Large intestine (tissue), 3 donors: ENCODE data around the gene FAM240A. TPM values are rescaled to one million over a fixed set of nuclear protein-coding genes. Genes with fewer than 3 reads are reported as not detected.

Experiments
- DNase-seq, 2 donors: peaks; one replicate each; pipeline versions ENCODE4 v3.0.0 to v3.0.0-alpha.2; 2013
- H3K27ac ChIP-seq: one replicate; pipeline ENCODE4 v1.5.1; 2013; ENCODE audit warnings: low read length
- H3K27me3 ChIP-seq: 2 replicates; pipeline ENCODE4 v1.6.1; 2013; ENCODE audit warnings: low read length; ENCODE audit not compliant: control insufficient read depth, insufficient read depth
- H3K36me3 ChIP-seq: 2 replicates; pipeline ENCODE4 v1.6.1; 2013; ENCODE audit warnings: low read length; ENCODE audit not compliant: control insufficient read depth, insufficient read depth
- H3K4me1 ChIP-seq: one replicate; pipeline ENCODE4 v1.6.1; 2013; ENCODE audit warnings: low read length; ENCODE audit not compliant: control insufficient read depth, insufficient read depth
- H3K4me3 ChIP-seq: one replicate; pipeline ENCODE4 v1.5.1; 2013; ENCODE audit warnings: low read length
- H3K9me3 ChIP-seq: one replicate; pipeline ENCODE4 v1.6.1; 2013; ENCODE audit warnings: mild to moderate bottlenecking, low read depth, low read length, moderate library complexity; ENCODE audit not compliant: control insufficient read depth
- whole genome bisulfite sequencing: methylation state at CpG from one replicate; pipeline ENCODE4 v1.1.5; 2013; ENCODE audit warnings: low lambda C conversion rate; ENCODE audit not compliant: insufficient coverage; 5-methylcytosine and 5-hydroxymethylcytosine counted together
- polyA plus RNA-seq: library from polyadenylated mRNA; unstranded; fragments of 120-200 nt; gene quantifications from one replicate; pipeline ENCODE4 v1.2.1, GENCODE V29; 2013

FAM240A gene
- polyA plus RNA-seq, 1 donor, result not detected

DNA sequence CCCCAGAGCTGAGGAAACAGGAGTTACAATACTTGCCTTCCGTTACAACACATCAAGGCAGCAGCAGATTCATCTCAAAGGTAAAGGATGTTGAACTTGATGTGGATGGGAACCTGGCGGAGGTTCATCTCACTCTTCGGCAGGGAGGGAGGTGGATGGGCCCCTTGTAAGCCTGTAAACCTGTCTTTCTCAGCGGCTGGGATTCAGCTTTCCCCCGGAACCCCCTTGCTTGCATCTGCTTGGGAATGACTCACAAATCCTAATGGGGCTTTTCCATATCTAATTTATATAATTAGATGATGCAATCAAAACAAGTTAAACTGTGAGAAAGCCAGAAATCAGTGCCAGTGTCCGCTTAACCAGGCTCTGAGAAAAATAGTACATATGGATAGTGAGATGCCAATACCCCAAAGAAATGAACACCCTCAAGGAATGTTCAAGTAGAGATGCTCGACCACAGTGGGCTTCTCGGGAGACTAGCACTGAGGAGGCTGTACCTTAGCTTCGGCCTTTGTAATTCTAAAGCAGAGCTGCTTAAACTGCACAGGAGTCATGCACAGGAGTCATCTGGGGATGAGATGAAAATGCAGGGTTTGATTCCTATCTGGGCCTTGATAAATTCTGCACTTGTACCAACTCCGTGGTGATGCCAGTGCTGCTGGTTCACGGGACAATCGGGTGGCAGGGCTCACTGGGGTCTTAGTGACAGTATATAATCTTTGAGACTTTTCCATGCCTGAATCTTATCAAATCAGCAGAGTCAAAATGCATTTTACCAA lies 2.2 kb upstream of the FAM240A start:
- WGBS, result 100% methylated on average over 1 of the region's 12 CpGs
- Histone ChIP-seq H3K27me3 (no peaks in the 10 kb centered on the region), H3K4me1 (no peaks in the 10 kb centered on the region), H3K27ac (no peak overlapping the region), H3K4me3 (no peak overlapping the region), H3K9me3 (no peaks in the 10 kb centered on the region), H3K36me3 (no peaks in the 10 kb centered on the region)
- DNase-seq, result no peak

GRCh38 chr3:46613313-46614005 lies 1.1 kb downstream of the FAM240A start:
- H3K4me1 ChIP-seq, result no peaks in the 10 kb centered on the region
- no peak for DNase-seq
- H3K9me3 ChIP-seq, result no peaks in the 10 kb centered on the region
- H3K27me3 ChIP-seq, result no peaks in the 10 kb centered on the region
- H3K4me3 ChIP-seq, result no peak overlapping the region
- H3K27ac ChIP-seq, result no peak overlapping the region
- no peaks in the 10 kb centered on the region for H3K36me3 ChIP-seq
- WGBS, result no CpG with 5 or more reads among the region's 10 CpGs

DNA sequence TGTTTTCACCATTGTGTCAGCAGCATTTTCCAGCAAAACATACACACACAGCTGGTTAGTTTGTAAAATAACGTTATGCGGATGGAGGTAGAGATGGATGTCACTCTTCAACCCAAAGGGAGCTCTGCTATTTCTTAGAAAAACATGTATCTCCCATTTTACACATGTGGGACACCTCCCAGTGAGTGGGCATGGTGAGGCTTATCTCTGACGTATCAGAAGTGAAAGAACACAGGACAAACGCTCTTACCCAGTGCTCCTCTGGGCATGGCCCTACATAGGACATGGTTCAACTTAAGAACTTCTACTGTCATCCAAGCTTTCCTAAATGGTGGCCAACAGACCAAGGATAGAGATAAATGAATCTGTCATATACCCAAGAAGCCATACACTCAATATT lies 2.1 kb downstream of the FAM240A start:
- H3K36me3 ChIP-seq, result no peaks in the 10 kb centered on the region
- no peak for DNase-seq
- no peaks in the 10 kb centered on the region for H3K27me3 ChIP-seq
- H3K4me3 ChIP-seq, result no peak overlapping the region
- H3K4me1 ChIP-seq, result no peaks in the 10 kb centered on the region
- no peaks in the 10 kb centered on the region for H3K9me3 ChIP-seq
- no CpG with 5 or more reads among the region's 4 CpGs for WGBS
- no peak overlapping the region for H3K27ac ChIP-seq

- Histone ChIP-seq H3K27ac (no peak overlapping the region), H3K9me3 (no peaks in the 10 kb centered on the region), H3K36me3 (no peaks in the 10 kb centered on the region), H3K27me3 (no peaks in the 10 kb centered on the region), H3K4me1 (no peaks in the 10 kb centered on the region), H3K4me3 (no peak overlapping the region)
- 89% methylated on average over 3 of the region's 9 CpGs for WGBS
- no peak for DNase-seq
Measured at GRCh38 chr3:46615050-46615775, 2.9 kb downstream of the FAM240A start.

GRCh38 chr3:46615976-46616375 lies 3.7 kb downstream of the FAM240A start:
- Histone ChIP-seq H3K27me3 (no peaks in the 10 kb centered on the region), H3K9me3 (no peaks in the 10 kb centered on the region), H3K36me3 (no peaks in the 10 kb centered on the region), H3K27ac (no peak overlapping the region), H3K4me3 (no peak overlapping the region), H3K4me1 (no peaks in the 10 kb centered on the region)
- no CpG with 5 or more reads among the region's 3 CpGs for WGBS
- no peak for DNase-seq

DNA sequence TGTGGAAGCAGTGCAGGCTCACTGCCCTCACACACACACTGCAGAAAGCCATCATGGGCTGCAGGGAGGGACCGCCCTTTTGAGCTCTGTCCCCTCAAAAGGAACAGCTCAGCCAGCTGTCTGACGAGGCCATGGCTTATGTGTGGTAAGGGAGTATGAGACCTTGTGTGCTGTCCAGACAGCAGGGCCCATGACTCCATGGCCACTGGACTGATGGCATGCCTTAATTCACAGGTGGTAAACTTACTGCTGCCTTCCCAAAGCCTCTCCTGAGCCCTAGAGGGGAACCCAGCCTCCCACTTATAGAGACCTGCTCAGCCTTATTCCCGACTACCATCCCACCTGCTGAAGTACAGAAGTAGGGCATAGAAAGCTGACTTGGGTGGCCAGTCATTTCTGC lies 5.6 kb downstream of the FAM240A start:
- Histone ChIP-seq H3K9me3 (no peaks in the 10 kb centered on the region), H3K4me1 (no peaks in the 10 kb centered on the region), H3K4me3 (no peak overlapping the region), H3K27ac (no peak overlapping the region), H3K36me3 (no peaks in the 10 kb centered on the region), H3K27me3 (peaks cover 2% of the 10 kb centered on the region)
- WGBS, result no CpG with 5 or more reads among the region's 3 CpGs
- DNase-seq, result no peak

- no peaks in the 10 kb centered on the region for H3K36me3 ChIP-seq
- WGBS, result 87% methylated on average over 3 of the region's 8 CpGs
- no peak for DNase-seq
- H3K4me3 ChIP-seq, result no peak overlapping the region
- no peaks in the 10 kb centered on the region for H3K9me3 ChIP-seq
- no peak overlapping the region for H3K27ac ChIP-seq
- peaks cover 3% of the 10 kb centered on the region for H3K4me1 ChIP-seq
- H3K27me3 ChIP-seq, result peaks cover 2% of the 10 kb centered on the region
Measured at GRCh38 chr3:46619845-46620778, 7.8 kb downstream of the FAM240A start.

GRCh38 chr3:46624533-46624932 lies 12.2 kb downstream of the FAM240A start:
- no peak for DNase-seq
- no peaks in the 10 kb centered on the region for H3K9me3 ChIP-seq
- H3K27me3 ChIP-seq, result peaks cover 2% of the 10 kb centered on the region
- H3K27ac ChIP-seq, result no peak overlapping the region
- H3K4me1 ChIP-seq, result peaks cover 35% of the 10 kb centered on the region
- H3K36me3 ChIP-seq, result no peaks in the 10 kb centered on the region
- 10% methylated on average over 2 of the region's 2 CpGs for WGBS
- H3K4me3 ChIP-seq, result no peak overlapping the region

DNA sequence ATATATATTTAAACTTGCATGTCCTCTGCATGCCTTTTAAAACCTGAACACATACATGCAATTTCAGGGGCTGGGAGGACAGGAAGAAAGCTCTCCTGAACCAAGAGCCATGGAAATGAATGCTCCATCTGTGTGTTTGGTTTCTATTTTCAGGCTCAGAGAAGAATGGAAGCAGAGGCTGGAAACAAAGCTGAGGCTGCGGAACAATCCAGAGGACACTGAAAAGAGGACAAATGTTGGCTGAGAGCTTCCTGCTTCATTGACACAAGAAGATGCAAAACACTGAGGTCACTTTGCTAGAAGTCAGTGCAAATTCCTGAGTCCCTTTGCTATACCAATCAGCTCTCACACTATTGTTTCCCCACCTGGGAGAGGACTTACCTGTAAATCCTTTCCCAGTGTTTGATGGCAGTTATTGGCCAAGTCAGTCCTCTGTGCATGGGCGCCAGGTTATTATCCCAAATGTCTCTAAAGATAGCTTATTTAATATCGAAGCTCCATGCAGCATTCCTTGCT lies 12.7 kb downstream of the FAM240A start:
- DNase-seq, result no peak
- WGBS, result 75% methylated on average over 2 of the region's 3 CpGs
- H3K27ac ChIP-seq, result peak overlapping the region; percentile 77

More for the DNA sequence above, 12.7 kb downstream of the FAM240A start:
- Histone ChIP-seq H3K36me3 (no peaks in the 10 kb centered on the region), H3K4me1 (peaks cover 38% of the 10 kb centered on the region), H3K27me3 (peaks cover 2% of the 10 kb centered on the region), H3K9me3 (no peaks in the 10 kb centered on the region), H3K4me3 (no peak overlapping the region)
